Hypothalamus (tissue), 51 donors: ENCODE measurements around the gene PAX6.
"Not testable (repeated sequence)": the region's sequence is repeated elsewhere in the genome, so short reads cannot be mapped to it uniquely, and the experiment has no call there.

Source experiments
- DNase-seq, 51 donors: peaks; one replicate each; lab custom pipeline; 2025; lab: John Stamatoyannopoulos, UW

Gene PAX6

DNA sequence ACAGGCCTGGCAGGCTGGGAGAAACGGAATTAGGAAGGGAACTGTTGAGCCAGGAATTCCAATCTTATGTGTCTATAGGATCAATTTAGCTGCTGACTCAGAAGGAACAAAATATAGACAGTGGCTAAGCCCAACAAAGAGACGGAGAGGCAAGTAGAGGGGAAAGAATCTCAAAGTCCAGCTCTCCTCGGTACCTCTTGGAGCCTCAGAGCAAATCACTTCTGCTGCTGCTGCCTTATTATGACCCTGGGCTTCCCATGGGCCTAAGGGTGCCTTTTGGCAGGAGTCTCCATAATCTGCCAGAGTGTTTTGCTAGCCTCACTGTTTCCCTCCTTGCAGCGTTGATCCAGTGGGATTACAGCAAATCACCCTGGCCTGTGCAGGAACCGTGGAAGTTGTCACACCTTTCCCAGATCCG lies 31.7 kb downstream of the PAX6 start:
- no peak for DNase-seq

DNA sequence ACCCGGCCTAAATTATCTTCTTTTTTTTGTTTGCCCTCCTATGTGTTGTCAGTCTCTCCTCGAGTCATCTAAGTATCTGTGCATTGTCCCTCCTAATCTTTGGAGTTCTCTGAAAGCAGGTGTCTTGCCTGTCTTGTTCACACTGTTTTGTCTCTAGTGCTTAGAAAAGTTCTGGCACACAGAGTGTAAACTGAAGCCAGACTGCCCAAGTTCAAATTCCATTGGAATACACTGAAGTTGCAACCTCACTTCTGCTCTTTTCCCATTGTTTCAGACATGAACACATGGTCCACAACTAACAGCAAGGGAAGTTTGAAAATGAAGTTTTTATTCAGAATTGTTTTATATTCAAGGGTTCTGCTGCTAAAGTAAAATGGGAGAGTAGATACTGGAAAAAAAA lies 38.7 kb downstream of the PAX6 start:
- no peak for DNase-seq

DNA sequence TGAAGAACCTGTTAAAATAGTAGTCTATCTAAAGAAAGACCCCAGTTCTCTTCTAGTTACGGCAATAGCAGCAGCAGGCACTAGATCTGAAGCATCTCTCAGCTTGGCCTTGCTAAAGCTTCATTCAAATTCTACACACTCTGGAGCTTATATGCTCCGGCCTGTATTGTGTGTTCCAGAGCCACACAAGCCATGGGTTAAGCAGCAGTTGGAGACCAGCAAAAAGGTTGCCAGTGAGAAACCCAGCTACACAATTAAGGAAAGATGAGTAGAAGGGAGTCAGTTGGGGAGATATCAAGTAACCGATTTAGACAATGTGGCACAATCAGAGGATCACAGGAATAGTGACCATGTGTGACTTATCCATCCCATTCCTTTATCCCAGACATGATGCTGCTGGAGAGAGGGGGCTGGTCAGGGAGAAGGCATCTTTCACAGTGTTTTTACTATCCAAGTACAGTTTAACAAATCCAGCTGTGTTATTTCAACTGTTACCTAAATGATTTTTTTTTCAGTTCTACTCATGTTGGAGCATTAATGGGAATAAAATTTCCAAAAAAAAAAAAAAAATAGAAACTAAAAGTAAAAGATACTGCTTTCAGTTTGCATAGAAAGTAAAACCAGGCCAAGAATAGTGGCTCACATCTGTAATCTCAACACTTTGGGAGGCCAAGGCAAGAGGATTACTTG lies 41.0 kb downstream of the PAX6 start:
- DNase-seq, result no peak

DNA sequence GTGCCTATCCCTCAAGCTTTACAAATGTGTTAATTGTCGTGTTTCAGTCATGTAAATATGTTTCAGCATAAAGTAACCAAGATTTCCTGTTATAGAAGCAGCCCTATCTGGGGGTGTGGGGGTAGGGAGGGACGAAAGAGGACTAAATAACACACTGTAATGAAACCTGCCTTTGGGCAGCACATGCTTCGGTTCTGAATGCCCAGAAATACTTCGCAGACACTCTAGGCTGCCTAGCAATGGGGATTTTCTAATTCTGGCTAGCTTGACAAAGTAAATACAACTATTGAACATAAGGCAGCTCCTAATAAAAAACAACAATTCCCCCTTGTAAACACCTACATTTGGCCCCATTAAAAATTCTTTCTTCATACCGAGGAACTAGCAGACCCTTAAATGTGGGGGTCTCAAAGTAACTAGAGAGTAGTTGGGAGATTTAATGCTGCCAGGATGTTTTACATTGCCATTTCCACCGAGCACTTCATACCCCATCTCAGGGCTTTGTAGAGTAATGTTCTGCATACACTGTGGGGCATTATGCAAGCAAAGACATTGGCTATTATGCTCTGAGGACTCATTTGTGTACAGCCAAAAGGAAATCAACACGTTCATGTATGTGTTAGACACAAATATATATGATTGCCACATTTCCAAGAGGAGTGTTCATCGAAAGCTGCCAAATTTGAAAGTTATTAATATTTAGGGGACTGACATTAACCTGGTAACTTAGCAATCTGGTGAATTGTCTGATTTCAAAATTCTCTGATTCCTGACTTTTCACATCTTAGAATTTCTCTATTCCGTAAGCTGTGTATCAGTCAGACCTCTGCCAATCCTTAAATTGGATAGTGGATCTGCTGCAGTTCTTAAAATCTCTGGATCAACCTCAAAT lies 42.1 kb downstream of the PAX6 start:
- DNase-seq, result peak in 13 of 51 donors; percentile 9 to 64 (median 35)

DNA sequence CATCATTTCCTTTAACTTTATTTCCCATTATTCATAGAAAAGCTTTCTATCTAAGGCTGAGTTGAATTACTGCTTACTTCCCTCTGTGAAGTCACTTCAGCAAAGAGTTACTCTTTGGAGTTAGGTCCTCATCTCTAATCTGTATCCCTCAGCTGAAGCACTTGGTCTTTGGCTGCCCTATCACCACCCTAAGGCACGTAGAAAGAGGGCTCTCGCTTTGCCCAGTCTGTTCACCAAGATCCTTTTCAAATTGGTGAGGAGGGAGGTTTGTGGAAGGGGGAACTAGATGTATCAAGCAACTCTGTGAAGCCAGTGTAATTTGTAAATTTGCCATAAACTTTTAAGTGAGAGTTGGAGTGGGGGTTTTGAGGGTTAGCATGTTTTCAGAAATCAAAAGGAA lies 43.4 kb downstream of the PAX6 start:
- DNase-seq, result no peak

DNA sequence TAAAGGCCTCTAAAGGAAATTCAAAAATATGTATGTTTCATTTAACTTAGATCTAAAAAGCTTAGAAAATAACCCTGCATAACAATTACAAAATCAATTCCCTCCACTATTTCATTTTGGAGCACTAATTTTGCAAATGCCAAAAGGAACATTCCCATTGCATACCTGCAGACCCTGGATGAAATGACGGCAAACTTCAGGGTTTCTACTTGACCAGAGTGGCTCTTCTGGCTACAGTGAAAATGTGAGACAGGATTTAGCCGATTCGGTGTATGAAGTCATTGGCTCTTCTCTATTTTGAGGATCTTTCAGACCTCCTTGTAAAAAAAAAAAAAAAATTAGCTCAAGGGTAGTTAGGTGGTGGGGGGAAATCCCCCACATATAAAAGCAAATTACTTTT lies 44.1 kb downstream of the PAX6 start:
- no peak for DNase-seq

DNA sequence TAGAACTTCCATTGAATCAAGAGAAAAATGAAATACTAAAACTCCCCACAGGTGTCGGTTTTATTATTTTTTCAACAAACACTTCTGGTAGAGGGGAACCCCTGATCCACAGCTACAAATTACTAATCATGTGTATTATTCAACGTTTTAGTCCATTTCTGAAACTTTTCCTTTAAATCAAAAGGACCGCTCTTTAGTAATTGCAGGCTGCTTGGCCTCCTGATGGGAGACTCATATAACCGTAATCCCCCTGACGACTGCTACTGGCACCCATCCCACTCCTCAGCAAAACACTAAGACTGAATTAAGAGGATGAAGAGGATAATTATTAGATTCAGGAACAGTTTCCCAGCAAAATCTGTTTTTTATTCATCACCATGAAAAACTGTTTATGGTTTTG lies 46.4 kb downstream of the PAX6 start:
- DNase-seq, result no peak

DNA sequence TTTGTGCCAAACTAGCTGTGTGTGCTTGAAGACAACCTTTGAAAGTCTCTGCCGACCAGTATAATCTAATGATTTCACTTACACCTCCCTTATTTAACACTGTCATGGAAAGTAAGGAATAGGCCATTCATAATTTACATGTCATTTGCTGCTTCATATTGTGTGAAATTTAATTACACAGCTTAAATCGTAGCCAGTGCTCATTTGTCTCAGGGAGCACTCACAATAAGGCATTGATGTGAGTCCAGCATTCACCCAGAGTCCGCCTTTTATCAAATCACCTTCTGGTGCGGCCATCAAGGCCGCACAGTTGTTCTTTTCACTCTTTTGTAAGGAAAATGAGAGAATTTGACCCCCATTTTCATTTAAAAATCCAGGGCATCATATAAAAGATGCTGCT lies 46.9 kb downstream of the PAX6 start:
- no peak for DNase-seq

DNA sequence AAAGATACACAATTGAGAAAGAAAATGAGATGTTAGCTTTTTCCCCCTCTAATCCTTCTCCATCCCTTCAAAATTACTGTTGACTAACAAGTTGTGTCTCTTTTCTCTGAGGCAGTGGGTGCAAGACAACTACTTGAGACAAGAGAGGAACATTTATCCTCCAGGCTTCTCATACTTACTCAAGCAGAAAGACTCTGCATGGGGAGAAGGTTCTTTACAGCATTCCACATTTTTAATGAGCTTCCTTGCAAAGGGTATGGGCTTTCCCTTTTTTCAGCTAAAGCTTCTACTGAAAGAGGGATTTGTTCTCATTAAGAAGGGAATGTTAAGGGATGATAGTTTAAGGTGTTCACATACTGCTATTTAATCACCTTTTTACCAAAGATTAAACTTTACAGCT lies 47.8 kb downstream of the PAX6 start:
- DNase-seq, result no peak

DNA sequence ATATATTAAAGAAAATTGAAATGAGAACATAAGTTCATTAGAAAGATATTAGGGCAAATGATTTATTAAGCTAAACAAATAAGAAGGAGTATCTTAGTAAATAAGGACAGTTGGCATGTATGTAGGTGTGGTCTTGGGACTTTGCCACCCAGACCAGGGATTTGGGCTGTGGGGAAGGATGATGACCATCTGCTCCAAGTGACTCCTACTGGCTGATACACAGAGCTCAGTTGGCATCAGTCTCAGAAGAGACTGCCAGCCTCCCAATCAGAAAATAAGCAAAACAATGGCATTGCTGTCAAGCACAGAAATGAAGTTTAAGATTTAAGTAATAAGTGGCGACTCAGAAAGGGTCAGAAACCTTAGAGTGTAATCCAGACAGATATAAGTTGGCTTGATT lies 49.5 kb downstream of the PAX6 start:
- no peak for DNase-seq

DNA sequence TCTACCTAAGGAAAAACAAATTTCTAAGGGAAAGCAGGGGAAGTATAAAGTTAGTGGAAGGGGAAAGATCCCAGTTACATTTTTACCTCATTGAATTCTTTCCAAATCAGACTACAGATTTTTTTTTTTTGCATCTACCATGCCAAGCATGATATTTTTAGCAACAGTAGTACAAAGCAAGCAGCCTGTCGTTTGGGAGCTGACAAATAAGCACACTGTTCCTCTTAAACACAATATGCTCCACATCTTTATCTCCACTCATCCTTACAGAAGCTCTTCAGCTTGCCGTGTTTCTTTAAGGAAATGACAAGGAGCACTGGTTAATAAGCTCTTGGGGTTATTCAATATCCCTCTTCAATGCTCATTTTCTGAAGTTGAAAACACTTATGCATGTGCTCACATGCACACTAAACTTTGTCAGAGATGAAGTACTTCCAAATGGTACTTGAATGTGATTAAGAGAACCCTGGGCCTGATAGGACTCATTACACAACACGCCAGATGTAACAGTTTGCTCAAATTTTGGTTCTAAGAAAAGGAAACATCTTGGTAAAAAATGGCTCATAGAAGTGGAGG lies 53.8 kb downstream of the PAX6 start:
- no peak for DNase-seq

DNA sequence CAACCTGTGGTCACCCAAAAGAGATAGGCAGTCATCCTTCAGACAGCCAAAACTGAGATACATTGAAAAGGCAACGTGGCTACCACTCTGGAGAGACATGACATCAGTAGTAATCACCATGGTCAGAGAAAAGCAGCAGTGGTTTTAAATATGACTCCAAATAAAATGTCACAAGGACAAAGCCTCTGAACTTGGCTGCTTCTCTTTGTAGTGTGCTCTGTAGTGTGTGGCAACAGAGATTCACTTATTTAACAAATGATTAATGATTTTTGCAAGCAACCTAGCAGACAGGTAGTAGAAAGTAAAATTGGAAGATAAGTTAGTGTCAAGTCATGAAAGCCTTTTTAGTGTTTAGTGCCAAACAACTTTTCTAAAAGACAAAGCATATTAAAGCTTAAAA lies 63.5 kb downstream of the PAX6 start:
- no peak for DNase-seq

DNA sequence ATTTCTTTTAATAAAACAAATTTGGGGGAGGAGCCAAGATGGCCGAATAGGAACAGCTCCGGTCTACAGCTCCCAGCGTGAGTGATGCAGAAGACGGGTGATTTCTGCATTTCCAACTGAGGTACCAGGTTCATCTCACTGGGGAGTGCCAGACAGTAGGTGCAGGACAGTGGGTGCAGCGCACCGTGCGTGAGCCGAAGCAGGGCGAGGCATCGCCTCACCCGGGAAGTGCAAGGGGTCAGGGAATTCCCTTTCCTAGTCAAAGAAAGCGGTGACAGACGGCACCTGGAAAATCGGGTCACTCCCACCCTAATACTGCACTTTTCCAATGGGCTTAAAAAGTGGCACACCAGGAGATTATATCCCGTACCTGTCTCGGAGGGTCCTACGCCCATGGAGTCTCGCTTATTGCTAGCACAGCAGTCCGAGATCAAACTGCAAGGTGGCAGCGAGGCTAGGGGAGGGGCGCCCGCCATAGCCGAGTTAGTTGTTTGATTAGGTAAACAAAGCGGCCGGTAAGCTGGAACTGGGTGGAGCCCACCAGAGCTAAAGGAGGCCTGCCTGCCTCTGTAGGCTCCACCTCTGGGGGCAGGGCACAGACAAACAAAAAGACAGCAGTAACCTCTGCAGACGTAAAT lies 70.3 kb downstream of the PAX6 start:
- DNase-seq, result not testable (repeated sequence)

DNA sequence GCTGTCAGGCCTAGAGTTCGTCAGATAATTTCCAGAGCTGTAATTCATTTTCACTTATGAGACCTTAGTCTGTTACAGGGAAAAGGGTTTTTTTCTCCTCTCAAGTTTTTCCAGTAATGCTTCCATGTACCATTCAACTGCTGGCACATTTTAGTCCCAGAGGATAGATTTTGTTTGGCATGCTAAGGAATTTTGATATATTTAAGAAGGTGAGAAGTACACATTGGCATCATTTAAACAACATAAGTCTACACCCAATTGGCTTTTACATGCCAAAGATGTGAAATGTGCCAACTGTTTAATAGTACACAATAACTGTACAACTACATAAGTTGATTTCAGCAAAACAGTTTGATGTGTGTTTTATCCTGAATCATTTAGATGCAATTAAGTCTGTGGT lies 71.0 kb downstream of the PAX6 start:
- no peak for DNase-seq
